GM19468 (cell line): ENCODE data around the gene ABTB1.

Experiments used
- ATAC-seq: cut with Tn5 transposase; IDR thresholded peaks from one replicate; pipeline ENCODE4 v1.9.1; 2021; ENCODE audit warnings: mild to moderate bottlenecking, moderate library complexity, moderate number of reproducible peaks; ENCODE audit not compliant: unreplicated experiment; ENCODE audit errors: extremely low read depth

ABTB1 gene

GRCh38 chr3:127684871-127685707 lies 12.3 kb downstream of the ABTB1 start:
- no peak for ATAC-seq

- no peak for ATAC-seq
Measured at GRCh38 chr3:127685708-127686511, 13.2 kb downstream of the ABTB1 start.

- ATAC-seq, result no peak
Measured at GRCh38 chr3:127686512-127686894, 13.8 kb downstream of the ABTB1 start.

- no peak for ATAC-seq
Measured at GRCh38 chr3:127687228-127687737, 14.5 kb downstream of the ABTB1 start.

GRCh38 chr3:127688022-127688415 lies 15.3 kb downstream of the ABTB1 start:
- no peak for ATAC-seq

- ATAC-seq, result no peak
Measured at GRCh38 chr3:127688416-127689265, 15.9 kb downstream of the ABTB1 start.

- ATAC-seq, result no peak
Measured at GRCh38 chr3:127689266-127689860, 16.6 kb downstream of the ABTB1 start.

GRCh38 chr3:127690106-127690505 lies 17.4 kb downstream of the ABTB1 start:
- ATAC-seq, result no peak

- ATAC-seq, result no peak
Measured at GRCh38 chr3:127690823-127691452, 18.2 kb downstream of the ABTB1 start.

GRCh38 chr3:127691489-127691888 lies 18.7 kb downstream of the ABTB1 start:
- ATAC-seq, result no peak

GRCh38 chr3:127691974-127692373 lies 19.2 kb downstream of the ABTB1 start:
- no peak for ATAC-seq

- no peak for ATAC-seq
Measured at GRCh38 chr3:127692501-127693335, 20.0 kb downstream of the ABTB1 start.

GRCh38 chr3:127693336-127693843 lies 20.6 kb downstream of the ABTB1 start:
- no peak for ATAC-seq

- no peak for ATAC-seq
Measured at GRCh38 chr3:127694467-127695215, 21.9 kb downstream of the ABTB1 start.

- ATAC-seq, result no peak
Measured at GRCh38 chr3:127697551-127698240, 24.9 kb downstream of the ABTB1 start.

- ATAC-seq, result no peak
Measured at GRCh38 chr3:127698286-127698685, 25.5 kb downstream of the ABTB1 start.
